ENCODE data around the gene ZNF215.
"Not testable (repeated sequence)": the region's sequence is repeated elsewhere in the genome, so short reads cannot be mapped to it uniquely, and the experiment has no call there.

Gene ZNF215

DNA sequence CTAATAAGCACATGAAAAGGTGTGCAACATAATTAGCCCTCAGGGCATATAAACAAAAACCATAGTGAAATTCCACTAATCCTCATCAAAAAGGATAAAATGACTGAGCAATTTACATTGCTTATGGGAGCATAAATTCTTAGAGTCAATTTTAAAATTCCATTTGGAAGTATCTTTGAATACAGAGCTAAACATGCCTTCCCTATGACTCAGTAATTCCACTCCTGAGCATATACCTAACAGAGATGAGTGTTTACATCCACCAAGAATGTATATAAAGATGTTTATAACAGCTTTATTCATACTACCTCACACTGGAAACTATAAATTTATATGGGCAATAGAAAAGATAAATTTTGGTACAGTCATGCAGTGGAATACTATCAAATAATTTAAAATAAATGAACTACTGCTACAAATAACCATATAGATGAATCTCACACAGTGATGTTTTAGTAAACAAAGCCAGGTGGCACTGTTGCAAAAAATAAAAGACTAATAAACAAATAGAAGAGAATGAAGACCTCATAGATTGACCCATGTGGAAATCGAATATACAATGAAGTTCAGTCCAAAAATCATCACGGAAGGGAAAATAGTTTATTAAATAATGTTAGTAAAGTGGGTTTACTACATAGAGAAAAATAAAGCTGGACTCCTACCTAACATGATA is 25.8 kb upstream of the ZNF215 start:
- Histone ChIP-seq H3K27ac (ENCODE audit: insufficient read depth, low read depth, low read length, poor library complexity, severe bottlenecking) (no peak overlapping the region), H3K36me3 (ENCODE audit: control insufficient read depth, insufficient read depth, low read length) (no peaks in the 10 kb centered on the region), H3K4me1 (ENCODE audit: control insufficient read depth, insufficient read depth, low read length) (no peaks in the 10 kb centered on the region), H3K4me3 (ENCODE audit: insufficient read depth, low read depth, low read length) (no peak overlapping the region), H3K9me3 (ENCODE audit: control insufficient read depth, low read length) (no peaks in the 10 kb centered on the region), H3K27me3 (ENCODE audit: control insufficient read depth, insufficient read depth, low read length, poor library complexity, severe bottlenecking) (no peaks in the 10 kb centered on the region)
- WGBS, 2 experiments, result 79 to 92% methylated on average over 2 of the region's 2 CpGs

DNA sequence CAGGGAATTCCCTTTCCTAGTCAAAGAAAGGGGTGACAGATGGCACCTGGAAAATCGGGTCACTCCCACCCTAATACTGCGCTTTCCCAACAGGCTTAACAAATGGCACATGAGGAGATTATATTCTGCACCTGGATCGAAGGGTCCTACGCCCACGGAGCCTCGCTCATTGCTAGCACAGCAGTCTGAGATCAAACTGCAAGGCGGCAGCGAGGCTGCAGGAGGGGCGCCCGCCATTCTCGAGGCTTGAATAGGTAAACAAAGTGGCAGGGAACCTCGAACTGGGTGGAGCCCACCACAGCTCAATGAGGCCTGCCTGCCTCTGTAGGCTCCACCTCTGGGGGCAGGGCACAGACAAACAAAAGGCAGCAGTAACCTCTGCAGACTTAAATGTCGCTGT is 21.4 kb upstream of the ZNF215 start:
- not testable (repeated sequence) for H3K4me1 ChIP-seq (ENCODE audit: control insufficient read depth, insufficient read depth, low read length); H3K27me3 ChIP-seq (ENCODE audit: control insufficient read depth, insufficient read depth, low read length, poor library complexity, severe bottlenecking); H3K36me3 ChIP-seq (ENCODE audit: control insufficient read depth, insufficient read depth, low read length); H3K27ac ChIP-seq (ENCODE audit: insufficient read depth, low read depth, low read length, poor library complexity, severe bottlenecking); H3K9me3 ChIP-seq (ENCODE audit: control insufficient read depth, low read length); H3K4me3 ChIP-seq (ENCODE audit: insufficient read depth, low read depth, low read length)
- 88 to 89% methylated on average over 13 of the region's 13 CpGs for WGBS, 2 experiments

- Histone ChIP-seq H3K36me3 (ENCODE audit: control insufficient read depth, insufficient read depth, low read length) (no peaks in the 10 kb centered on the region), H3K4me3 (ENCODE audit: insufficient read depth, low read depth, low read length) (no peak overlapping the region), H3K27me3 (ENCODE audit: control insufficient read depth, insufficient read depth, low read length, poor library complexity, severe bottlenecking) (no peaks in the 10 kb centered on the region), H3K9me3 (ENCODE audit: control insufficient read depth, low read length) (no peaks in the 10 kb centered on the region), H3K27ac (ENCODE audit: insufficient read depth, low read depth, low read length, poor library complexity, severe bottlenecking) (no peak overlapping the region), H3K4me1 (ENCODE audit: control insufficient read depth, insufficient read depth, low read length) (no peaks in the 10 kb centered on the region)
- 92 to 94% methylated on average over 3 of the region's 3 CpGs for WGBS, 2 experiments
These were observed 14.8 kb upstream of the ZNF215 start for GRCh38 chr11:6911378-6911777.

- no peaks in the 10 kb centered on the region for H3K27me3 ChIP-seq (ENCODE audit: control insufficient read depth, insufficient read depth, low read length, poor library complexity, severe bottlenecking)
- no peaks in the 10 kb centered on the region for H3K36me3 ChIP-seq (ENCODE audit: control insufficient read depth, insufficient read depth, low read length)
- 95% methylated on average over 3 of the region's 3 CpGs for WGBS, 2 experiments
- no peaks in the 10 kb centered on the region for H3K4me1 ChIP-seq (ENCODE audit: control insufficient read depth, insufficient read depth, low read length)
- no peaks in the 10 kb centered on the region for H3K9me3 ChIP-seq (ENCODE audit: control insufficient read depth, low read length)
- H3K27ac ChIP-seq (ENCODE audit: insufficient read depth, low read depth, low read length, poor library complexity, severe bottlenecking), result no peak overlapping the region
- no peak overlapping the region for H3K4me3 ChIP-seq (ENCODE audit: insufficient read depth, low read depth, low read length)
These were observed 14.3 kb upstream of the ZNF215 start for GRCh38 chr11:6911948-6912347.

GRCh38 chr11:6919698-6920097 is 6.5 kb upstream of the ZNF215 start:
- no peaks in the 10 kb centered on the region for H3K4me1 ChIP-seq (ENCODE audit: control insufficient read depth, insufficient read depth, low read length)
- H3K4me3 ChIP-seq (ENCODE audit: insufficient read depth, low read depth, low read length), result no peak overlapping the region
- WGBS, 2 experiments, result 39 to 50% methylated on average over 2 of the region's 2 CpGs
- no peaks in the 10 kb centered on the region for H3K9me3 ChIP-seq (ENCODE audit: control insufficient read depth, low read length)
- no peaks in the 10 kb centered on the region for H3K36me3 ChIP-seq (ENCODE audit: control insufficient read depth, insufficient read depth, low read length)
- H3K27me3 ChIP-seq (ENCODE audit: control insufficient read depth, insufficient read depth, low read length, poor library complexity, severe bottlenecking), result no peaks in the 10 kb centered on the region
- no peak overlapping the region for H3K27ac ChIP-seq (ENCODE audit: insufficient read depth, low read depth, low read length, poor library complexity, severe bottlenecking)

DNA sequence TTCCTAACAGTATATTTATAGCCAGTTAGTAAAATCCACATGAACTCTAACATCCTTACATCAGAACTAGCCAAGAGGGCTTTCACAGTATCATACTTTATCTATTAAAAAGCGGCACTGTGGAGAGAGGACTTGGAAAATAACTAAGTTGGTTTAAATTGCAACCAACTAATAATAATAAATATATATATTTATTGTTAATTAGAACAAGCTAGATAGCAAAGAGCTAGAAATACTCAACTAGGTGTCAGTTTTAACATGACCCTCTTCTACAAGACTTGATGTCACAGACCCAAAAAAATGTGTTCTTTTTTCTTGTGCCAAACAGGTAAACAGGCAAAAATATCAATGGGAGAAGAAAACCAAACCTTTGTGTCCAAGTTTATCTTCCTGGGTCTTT is 5.5 kb upstream of the ZNF215 start, which contains the start of gene OR2D3:
TSS of gene OR2D3 (plus strand) at position 301 of the 400 bp plus-strand sequence. CDS start at position 301, 0 bp downstream.
- Histone ChIP-seq H3K9me3 (ENCODE audit: control insufficient read depth, low read length) (no peaks in the 10 kb centered on the region), H3K4me3 (ENCODE audit: insufficient read depth, low read depth, low read length) (no peak within 1 kb of the TSS), H3K27me3 (ENCODE audit: control insufficient read depth, insufficient read depth, low read length, poor library complexity, severe bottlenecking) (no peaks in the 10 kb centered on the region), H3K36me3 (ENCODE audit: control insufficient read depth, insufficient read depth, low read length) (no peaks in the 10 kb centered on the region), H3K27ac (ENCODE audit: insufficient read depth, low read depth, low read length, poor library complexity, severe bottlenecking) (no peak within 1 kb of the TSS), H3K4me1 (ENCODE audit: control insufficient read depth, insufficient read depth, low read length) (no peaks in the 10 kb centered on the region)
- WGBS, 2 experiments, result no CpG with 5 or more reads among the region's 1 CpG

DNA sequence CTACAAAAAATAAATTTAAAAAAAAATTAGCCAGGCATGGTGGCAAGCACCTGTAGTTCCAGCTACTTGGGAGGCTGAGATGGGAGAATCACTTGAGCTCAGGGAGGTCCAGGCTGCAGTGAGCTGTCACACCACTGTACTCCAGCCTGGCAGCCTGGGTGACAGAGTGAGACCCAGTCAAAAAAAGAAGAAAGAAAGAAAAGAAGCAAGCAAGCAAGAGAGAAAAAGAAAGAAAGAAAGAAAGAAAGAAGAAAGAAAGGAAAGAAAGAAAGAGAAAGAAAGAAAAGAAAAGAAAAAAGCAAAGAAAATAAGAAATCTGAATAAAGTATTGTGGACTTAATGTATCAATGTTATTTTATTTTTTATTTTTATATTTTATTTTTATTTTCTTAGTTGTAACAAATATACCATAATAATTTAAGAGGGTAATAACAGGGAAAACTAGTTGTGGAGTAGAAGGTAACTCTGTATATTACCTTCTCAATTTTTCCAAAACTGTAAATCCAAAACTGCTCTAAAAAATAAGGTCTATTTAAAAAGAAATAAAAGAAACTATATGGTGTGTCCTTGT is 1.1 kb upstream of the ZNF215 start:
- no peak overlapping the region for H3K4me3 ChIP-seq (ENCODE audit: insufficient read depth, low read depth, low read length)
- no peaks in the 10 kb centered on the region for H3K9me3 ChIP-seq (ENCODE audit: control insufficient read depth, low read length)
- H3K36me3 ChIP-seq (ENCODE audit: control insufficient read depth, insufficient read depth, low read length), result no peaks in the 10 kb centered on the region
- peaks cover 6% of the 10 kb centered on the region for H3K27me3 ChIP-seq (ENCODE audit: control insufficient read depth, insufficient read depth, low read length, poor library complexity, severe bottlenecking)
- H3K4me1 ChIP-seq (ENCODE audit: control insufficient read depth, insufficient read depth, low read length), result peaks cover 4% of the 10 kb centered on the region
- H3K27ac ChIP-seq (ENCODE audit: insufficient read depth, low read depth, low read length, poor library complexity, severe bottlenecking), result no peak overlapping the region

GRCh38 chr11:6925636-6926207 is 504 bp upstream of the ZNF215 start:
- Histone ChIP-seq H3K4me3 (ENCODE audit: insufficient read depth, low read depth, low read length) (peak overlapping the region; percentile 69), H3K27me3 (ENCODE audit: control insufficient read depth, insufficient read depth, low read length, poor library complexity, severe bottlenecking) (peaks cover 6% of the 10 kb centered on the region), H3K9me3 (ENCODE audit: control insufficient read depth, low read length) (no peaks in the 10 kb centered on the region), H3K36me3 (ENCODE audit: control insufficient read depth, insufficient read depth, low read length) (no peaks in the 10 kb centered on the region), H3K27ac (ENCODE audit: insufficient read depth, low read depth, low read length, poor library complexity, severe bottlenecking) (peak overlapping the region; percentile 44), H3K4me1 (ENCODE audit: control insufficient read depth, insufficient read depth, low read length) (peaks cover 4% of the 10 kb centered on the region)
- 55 to 63% methylated on average over 2 of the region's 2 CpGs for WGBS, 2 experiments

DNA sequence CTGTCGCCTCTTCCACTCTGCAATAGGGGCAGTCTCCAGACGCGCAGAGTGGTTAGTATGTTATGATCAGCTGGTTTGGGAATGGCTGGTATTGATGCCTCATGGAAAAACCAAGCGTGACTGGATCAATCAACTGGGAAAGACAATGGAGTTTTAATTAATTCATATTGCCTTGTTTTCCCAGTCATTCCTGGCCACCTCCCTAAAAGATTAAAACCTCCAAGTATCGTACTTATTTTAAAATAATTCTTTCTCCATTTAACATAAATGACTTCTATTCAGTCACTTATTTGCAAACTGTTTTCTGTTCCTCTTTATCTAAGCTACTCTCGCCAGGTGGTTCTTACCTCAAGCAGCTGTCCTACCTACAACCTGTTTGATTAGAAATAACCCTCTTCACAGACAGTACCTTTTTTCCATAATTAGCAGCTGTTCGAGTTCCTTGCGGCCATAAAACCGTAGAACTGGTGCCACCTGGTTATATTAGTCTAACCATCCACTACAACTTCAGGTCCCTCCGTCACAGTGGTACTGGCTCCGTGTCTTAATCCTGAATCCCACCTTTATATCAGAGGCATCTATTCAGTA is 898 bp downstream of the ZNF215 start:
- peak overlapping the region; percentile 69 for H3K4me3 ChIP-seq (ENCODE audit: insufficient read depth, low read depth, low read length)
- no peaks in the 10 kb centered on the region for H3K9me3 ChIP-seq (ENCODE audit: control insufficient read depth, low read length)
- 26 to 37% methylated on average over 10 to 11 of the region's 11 CpGs for WGBS, 2 experiments
- H3K36me3 ChIP-seq (ENCODE audit: control insufficient read depth, insufficient read depth, low read length), result no peaks in the 10 kb centered on the region
- no peak overlapping the region for H3K27ac ChIP-seq (ENCODE audit: insufficient read depth, low read depth, low read length, poor library complexity, severe bottlenecking)
- peaks cover 6% of the 10 kb centered on the region for H3K27me3 ChIP-seq (ENCODE audit: control insufficient read depth, insufficient read depth, low read length, poor library complexity, severe bottlenecking)
- H3K4me1 ChIP-seq (ENCODE audit: control insufficient read depth, insufficient read depth, low read length), result peaks cover 4% of the 10 kb centered on the region

GRCh38 chr11:6928916-6929315 is 2.7 kb downstream of the ZNF215 start:
- Histone ChIP-seq H3K27me3 (ENCODE audit: control insufficient read depth, insufficient read depth, low read length, poor library complexity, severe bottlenecking) (peaks cover 6% of the 10 kb centered on the region), H3K4me1 (ENCODE audit: control insufficient read depth, insufficient read depth, low read length) (peaks cover 4% of the 10 kb centered on the region), H3K9me3 (ENCODE audit: control insufficient read depth, low read length) (no peaks in the 10 kb centered on the region), H3K4me3 (ENCODE audit: insufficient read depth, low read depth, low read length) (no peak overlapping the region), H3K27ac (ENCODE audit: insufficient read depth, low read depth, low read length, poor library complexity, severe bottlenecking) (no peak overlapping the region), H3K36me3 (ENCODE audit: control insufficient read depth, insufficient read depth, low read length) (no peaks in the 10 kb centered on the region)
- WGBS, 2 experiments, result 68 to 69% methylated on average over 4 of the region's 4 CpGs
